ENCODE measurements around the gene ACER3.
"Not testable (repeated sequence)": the region's sequence is repeated elsewhere in the genome, so short reads cannot be mapped to it uniquely, and the experiment has no call there.

The ACER3 gene

DNA sequence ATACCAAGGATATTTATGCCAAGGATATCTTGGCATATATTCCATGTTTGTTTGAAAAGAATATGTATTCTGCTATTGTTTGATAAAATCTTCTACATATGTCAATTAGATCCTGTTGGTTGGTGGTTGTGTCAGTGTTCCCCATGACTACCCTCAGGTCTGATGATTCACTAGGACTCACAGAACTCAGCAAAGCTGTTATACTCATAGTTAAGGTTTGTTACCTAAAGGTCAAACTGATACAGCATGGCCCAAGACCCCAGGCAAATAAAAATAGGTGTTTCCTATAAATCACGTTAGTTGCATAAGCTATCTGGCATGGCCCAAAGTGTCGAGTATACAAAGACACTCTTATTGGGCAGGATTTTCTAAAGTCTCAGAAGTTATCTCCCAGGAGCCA lies 143.2 kb downstream of the ACER3 start:
- no peak for DNase-seq

DNA sequence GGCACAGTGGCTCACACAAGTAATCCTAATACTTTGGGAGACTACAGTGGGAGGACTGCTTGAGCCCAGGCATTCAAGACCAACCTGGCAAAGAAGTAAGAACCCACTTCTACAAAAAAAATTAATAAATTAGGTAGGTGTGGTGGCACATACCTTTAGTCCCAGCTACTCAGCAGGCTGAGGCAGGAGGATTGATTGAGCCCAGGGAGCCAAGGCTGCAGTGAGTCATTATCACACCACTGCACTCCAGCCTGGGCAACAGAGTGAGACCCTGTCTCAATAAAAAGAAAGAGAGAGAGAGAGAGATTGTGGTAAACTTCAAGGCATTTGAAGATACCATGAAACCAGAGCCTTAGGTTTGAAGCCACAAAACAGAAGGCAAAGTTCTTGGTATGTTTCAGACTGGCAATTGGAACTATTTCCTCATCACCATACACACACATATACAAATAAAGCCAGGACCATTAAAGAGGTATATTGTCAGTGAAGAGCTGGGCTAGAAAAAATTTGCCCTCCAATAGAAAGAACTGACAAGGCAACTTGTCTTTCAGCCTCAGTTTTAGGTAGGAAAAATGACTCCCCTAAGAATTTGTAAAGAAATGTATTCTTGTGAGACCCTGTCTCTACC lies 148.9 kb downstream of the ACER3 start:
- DNase-seq, result no peak

DNA sequence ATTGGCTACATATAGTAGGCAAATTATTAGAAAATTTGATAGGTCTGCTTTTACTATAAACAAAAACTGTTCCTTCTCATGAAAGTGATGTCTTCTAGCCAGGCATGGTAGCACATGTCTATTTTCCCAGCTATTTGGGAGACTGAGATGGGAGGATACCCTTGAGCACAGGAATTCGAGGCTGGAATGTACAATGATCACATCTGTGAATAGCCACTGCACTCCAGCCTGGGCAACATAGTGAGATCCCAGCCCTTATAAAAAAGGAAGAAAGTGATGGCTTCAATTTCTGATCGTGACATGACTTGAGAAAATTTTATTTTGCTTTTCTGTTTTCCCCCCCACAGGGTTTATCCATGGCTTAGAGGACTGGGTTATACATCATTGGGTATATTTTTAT lies 154.0 kb downstream of the ACER3 start:
- no peak for DNase-seq

DNA sequence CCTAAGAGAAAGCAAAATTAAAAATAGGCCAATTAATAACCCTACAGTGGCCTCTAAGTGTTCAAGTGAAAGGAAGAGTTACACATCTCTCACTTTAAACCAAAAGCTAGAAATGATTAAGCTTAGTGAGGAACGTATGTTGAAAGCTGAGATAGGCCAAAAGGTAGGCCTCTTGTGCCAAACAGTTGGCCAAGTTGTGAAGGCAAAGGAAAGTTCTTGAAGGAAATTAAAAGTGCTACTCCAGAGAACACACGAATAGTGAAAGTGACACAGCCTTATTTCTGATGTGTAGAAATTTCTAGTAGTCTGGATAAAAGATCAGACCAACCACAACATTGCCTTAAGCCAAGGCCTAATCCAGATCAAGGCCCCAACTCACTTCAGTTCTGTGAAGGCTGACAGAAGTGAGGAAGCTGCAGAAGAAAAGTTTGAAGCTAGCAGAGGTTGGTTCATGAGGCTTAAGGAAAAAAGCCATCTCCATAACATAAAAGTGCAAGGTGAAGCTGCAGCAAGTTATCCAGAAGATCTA lies 157.7 kb downstream of the ACER3 start:
- not testable (repeated sequence) for DNase-seq

DNA sequence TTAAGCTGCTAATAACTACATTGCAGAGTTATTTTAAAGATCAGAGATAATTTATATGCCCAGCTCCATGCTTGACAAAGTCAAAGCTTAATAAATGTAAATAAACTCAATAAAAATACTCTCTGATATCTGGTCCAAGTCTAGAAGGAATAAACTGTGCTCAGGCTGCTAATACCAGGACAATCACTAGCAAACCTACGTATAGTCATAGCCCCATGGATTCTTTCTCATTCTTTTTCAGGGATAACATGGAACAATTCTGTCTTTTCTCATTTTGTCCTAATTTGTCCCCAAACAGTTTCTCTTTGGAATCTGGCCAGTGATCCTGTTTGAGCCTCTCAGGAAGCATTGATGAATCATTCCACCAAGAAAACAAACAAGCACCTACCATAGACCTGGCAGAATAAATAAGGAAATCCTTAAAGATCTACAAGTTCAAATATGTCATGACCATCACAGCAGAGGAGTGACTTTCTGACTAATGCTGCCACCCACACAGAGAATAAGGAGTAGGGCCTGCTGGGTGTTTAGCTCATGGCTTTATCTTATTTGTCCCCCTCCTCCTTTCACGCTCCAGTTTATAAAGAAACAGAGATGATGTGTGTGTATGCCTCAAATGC lies 159.4 kb downstream of the ACER3 start:
- DNase-seq, result no peak

DNA sequence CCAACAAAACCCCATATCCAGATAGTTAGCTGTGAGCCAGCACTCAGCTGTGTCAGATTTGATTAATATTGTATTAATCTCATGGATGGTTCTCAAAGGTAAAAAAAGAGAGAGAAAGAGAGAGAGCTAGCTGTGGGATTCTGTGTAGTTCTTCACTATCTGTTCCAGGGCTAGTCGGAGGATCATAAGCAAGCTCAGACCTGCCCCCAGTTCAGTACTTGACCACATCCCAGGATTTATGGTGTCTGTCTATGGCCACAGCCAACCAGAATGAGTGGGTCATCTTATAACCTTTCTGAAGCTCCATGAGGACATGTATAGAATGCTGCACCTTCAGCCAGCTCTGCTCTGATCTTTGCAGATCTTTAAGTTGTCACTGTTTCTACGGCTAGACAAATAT lies 160.0 kb downstream of the ACER3 start:
- no peak for DNase-seq

DNA sequence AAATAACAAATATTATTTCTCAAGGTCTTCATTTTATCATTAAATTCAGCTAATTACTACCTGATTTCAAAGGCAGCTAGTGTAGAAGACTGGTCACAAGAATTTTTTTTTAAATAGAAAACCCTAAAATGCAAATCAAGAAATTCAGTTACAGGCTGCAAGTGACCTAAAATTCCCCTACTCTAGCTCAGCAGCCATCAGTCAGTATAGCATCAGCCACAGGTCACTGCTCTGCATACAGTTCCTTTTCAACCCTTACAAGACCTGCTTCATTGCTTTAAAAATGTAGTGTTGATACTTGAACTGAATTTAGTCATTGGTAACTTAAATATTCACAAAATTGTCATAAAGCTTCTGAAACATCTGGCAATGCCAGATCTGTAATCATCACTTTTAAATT lies 164.0 kb downstream of the ACER3 start:
- DNase-seq, result no peak

DNA sequence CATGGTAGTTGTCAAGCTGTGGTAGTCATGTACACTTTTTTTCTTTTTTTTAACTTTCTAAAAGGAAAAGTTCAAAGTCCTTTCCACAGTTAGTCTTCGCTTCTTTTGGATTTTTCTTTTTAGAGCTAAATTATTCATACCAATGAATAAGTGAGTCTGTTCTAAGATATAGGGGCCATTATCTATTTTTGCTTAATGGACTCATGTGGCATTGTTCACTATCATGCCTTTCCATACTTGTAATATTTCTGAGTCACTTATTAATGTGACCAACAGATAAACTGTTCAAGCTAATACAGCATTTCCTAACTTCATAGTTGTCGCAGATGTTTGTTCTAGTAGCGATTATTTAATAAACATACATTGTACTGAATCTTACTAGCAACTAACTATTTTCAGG lies 165.5 kb downstream of the ACER3 start:
- no peak for DNase-seq

DNA sequence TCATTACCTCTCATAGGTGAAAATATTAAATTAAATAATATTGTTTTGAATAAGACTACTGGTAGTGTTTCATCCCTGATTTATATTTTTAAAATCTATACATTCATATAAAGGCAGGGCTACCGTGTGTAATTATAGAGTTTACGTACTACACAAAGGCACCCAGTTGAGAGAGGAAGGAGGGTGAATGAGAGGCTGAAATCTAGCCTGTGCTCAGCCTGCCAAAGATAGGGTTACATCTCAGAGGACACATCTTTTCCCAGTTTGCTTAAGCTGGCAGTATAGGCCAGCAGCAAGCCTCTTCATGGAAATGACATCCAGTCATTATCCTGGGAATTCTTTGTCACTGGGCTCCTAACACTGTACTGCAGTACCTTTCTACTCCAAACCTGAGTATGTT lies 166.0 kb downstream of the ACER3 start:
- DNase-seq, result no peak

DNA sequence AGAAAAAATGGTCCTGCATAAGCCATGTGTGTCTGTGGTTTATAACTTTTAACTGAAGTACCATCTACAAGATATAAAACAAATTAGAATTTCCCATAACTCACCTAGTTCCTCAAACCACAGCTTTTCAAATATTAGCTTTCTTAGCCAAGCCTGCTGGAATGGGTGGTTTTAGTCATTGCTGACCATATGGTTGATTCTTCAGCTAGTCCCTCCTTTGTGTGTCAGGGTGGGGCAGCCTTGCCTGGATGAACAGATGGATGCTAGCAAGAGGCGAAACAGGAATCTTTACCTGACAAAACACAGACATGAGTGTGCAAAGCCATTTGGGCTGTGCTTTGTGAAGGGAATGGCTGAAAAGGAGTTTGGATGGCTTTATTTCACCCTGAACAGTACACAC lies 166.6 kb downstream of the ACER3 start:
- DNase-seq, result no peak

DNA sequence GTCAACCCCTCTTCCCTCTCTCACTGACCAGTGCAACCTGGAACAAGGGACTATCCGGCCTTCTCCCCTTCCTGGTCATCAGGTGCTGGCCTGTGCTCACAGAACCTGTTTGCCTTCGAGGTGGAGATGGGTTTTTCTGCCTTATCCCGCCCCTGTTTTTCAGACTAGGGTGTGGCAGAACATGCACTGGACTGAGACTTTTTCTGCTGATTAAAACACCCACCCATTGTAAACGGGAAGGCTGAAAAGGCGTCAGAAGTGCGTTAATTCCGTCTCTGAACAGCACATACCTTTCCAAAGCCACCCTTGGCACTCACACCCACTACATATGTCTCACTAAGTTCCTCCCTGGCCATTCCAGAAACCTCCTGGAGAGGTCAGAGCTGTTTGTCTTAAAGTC lies 169.1 kb downstream of the ACER3 start:
- DNase-seq, result no peak

DNA sequence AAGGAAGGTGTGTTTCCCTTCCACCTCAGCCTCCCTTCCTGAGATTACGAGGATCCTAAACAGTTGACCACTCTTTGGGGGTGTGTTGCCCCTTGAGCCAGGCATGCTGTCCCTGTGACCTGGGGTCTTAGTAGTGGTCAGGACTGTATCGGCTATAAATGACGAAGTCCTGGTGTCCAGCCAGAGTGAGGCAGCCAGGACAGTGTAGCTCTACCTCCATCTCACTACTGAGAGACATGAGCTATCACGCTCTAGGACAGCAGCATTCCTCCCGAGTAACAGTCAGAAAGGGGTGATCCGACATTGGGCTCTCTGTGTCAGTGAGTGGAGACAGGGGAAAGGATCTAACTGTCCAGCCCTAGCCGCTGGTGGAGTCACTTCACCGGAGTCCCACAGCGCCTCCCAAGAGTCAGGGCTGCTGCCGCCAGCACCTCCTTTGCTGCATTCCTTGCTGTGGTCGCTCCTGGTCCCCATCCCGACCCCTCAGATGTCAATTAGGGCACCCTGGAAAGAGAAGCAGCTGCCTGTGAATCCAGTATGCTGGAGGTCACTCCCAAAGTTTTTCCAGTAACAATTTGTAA lies 170.2 kb downstream of the ACER3 start:
- no peak for DNase-seq

DNA sequence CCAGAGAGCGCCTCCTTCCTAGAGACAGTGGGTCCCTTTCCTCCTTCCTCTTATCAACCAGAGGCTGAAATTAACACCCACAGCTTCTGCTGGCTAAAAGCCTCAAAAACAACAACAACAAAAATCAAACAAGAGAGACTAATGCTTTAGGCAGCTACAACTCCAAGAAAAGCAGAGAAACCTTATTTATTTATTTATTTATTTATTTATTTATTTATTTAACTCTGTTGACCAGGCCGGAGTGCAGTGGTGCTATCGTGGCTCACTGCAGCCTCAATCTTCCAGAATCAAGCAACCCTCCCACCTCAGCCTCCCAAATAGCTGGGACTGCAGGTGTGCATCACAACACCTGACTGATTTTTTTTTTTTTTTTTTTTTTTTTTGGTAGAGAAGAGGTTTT lies 170.9 kb downstream of the ACER3 start:
- no peak for DNase-seq

DNA sequence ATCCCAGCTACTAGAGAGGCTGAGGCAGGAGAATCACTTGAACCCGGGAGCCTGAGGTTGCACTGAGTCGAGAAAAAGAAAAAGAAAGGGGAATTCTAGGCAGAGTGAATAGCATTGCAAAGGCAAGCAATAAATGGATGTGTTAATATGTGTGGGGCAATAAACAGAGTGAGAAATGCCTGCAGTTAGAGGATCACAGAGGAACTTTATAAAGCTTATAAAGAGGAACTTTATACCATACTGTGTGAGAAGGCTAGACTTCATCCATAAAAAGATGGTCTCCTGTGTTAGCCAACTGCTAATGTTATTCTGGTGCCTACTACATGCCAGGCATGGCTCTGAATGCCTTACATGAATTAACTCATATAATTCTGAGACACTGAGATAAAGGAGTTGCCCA lies 174.3 kb downstream of the ACER3 start:
- DNase-seq, result no peak

DNA sequence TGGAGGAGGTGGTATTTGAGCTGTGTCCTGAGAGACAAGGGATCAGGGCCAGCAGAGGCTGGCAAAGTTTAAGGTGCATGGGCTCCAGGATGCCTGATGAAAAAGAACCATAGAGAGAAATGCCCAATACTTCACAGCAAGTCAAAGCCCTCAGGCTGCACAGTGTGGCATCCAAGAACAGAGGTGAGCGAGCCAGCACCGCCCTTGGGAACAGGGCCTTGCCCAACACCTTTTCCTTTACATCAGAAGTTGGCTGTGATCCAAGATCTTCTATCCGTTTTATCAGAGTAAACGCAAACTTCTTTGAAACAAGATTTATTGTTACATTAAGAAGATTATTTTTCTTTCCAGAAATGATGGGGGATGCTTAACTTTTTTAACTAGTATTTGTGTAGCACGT lies 174.9 kb downstream of the ACER3 start:
- DNase-seq, result no peak

DNA sequence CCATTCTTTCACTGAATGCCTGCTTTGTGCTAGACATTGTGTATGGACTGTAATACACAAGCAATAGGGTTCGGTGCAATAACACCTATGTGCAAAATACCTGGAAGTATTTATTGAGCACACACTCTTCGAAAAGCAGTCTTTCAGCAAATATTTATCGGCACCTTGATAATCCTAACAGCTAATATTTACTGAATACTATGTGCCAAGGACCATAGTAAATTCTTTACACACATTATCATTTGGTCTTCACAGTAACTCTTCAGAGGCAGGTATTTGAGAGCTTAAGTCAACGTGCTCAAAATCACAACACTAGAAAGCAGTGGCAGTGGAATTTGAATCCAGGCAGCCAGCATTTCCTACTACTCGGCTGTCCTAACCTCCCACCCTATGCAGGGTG lies 175.7 kb downstream of the ACER3 start:
- no peak for DNase-seq

DNA sequence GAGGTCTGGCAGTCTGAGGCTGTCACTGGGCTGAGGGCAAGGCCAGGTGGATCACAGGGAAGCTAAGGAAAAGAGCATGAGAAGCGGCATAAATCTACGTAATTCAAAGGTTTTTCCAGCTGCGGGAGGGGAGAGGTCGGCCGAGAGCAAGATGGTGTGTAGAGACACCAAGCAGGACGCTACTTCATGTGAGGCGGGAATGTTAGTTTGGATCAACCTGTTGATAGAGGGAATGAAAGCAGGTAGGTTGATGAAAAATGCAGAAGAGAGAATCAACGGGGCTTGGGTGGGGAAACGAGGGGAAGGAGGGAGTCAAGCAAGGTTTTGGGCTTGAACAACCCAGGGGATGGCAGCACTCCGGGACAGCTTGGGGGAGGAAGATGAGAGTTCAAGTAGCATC lies 176.3 kb downstream of the ACER3 start:
- no peak for DNase-seq

DNA sequence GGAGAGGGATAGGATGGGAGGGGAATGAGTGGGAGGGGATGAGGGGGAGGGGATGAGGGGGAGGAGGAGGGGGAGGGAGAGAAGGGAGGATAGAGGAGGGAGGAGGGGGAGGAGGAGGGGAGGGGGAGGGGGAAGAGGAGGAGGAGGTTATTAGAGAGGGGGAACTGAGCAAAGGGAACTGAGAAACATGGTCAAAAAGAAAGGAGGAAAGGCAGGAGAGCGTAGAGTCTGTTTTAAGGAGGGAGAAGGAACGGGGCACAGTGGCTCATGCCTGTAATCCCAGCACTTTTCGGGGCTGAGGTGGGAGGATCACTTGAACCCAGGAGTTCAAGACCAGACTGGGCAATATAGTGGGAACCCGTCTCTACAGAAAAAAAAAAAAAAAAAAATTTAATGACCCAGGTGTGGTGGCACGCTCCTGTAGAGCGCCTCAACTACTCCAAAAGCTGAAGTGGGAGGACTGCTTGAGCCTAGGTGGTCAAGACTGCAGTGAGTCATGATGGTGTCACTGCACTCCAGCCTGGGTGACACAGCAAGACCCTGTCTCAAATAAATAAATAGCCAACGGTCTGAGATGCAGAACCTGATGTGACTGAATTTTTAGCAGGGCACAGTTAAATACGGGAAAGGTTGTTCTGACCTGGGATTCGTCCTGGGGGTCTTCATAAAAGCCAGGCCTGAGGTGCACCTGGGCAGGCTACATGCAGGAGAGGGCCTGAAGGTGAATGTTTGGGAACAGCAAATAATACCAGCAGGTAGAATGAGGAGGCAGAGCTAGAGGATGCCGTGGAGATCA lies 177.5 kb downstream of the ACER3 start:
- DNase-seq, result no peak

DNA sequence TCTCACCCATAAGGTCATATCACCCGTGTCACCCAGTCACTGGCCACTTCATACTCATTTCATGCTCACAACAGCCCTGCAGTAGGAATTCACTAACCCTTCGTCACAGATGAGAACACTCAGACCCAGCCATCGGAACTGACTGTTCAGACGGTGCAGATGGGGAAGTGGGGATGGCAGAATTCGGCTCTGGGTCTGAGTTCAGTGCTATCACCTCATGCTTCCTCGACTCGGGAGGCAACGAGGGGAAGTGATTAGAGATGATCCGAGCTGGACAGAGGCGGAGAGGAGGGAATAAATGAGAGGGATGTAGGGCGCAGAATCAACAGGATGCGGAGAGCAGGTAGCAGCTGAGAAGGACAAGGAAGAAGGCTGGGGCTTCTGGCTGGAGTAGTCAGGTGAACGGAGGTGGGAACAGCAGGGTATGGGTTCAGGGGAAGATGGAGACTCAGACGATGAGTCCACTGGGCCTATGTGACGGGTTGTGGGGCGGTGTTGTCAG lies 178.2 kb downstream of the ACER3 start:
- no peak for DNase-seq

DNA sequence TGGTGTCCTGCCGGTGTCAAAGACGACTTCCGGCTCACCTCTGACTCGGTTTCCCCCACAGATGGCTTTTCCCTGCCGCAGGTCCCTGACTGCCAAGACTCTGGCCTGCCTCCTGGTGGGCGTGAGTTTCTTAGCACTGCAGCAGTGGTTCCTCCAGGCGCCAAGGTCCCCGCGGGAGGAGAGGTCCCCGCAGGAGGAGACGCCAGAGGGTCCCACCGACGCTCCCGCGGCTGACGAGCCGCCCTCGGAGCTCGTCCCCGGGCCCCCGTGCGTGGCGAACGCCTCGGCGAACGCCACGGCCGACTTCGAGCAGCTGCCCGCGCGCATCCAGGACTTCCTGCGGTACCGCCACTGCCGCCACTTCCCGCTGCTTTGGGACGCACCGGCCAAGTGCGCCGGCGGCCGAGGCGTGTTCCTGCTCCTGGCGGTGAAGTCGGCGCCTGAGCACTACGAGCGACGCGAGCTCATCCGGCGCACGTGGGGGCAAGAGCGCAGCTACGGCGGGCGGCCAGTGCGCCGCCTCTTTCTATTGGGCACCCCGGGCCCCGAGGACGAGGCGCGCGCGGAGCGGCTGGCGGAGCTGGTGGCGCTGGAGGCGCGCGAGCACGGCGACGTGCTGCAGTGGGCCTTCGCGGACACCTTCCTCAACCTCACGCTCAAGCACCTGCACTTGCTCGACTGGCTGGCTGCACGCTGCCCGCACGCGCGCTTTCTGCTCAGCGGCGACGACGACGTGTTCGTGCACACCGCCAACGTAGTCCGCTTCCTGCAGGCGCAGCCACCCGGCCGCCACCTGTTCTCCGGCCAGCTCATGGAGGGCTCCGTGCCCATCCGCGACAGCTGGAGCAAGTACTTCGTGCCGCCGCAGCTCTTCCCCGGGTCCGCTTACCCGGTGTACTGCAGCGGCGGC lies 179.0 kb downstream of the ACER3 start:
- DNase-seq, result peak; percentile 13

DNA sequence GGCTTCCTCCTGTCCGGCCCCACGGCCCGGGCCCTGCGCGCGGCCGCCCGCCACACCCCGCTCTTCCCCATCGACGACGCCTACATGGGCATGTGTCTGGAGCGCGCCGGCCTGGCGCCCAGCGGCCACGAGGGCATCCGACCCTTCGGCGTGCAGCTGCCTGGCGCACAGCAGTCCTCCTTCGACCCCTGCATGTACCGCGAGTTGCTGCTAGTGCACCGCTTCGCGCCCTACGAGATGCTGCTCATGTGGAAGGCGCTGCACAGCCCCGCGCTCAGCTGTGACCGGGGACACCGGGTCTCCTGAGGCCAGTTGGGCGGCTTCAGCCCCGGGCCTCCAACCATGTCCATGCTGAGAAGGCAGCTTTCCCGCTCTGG lies 179.7 kb downstream of the ACER3 start:
- no peak for DNase-seq

DNA sequence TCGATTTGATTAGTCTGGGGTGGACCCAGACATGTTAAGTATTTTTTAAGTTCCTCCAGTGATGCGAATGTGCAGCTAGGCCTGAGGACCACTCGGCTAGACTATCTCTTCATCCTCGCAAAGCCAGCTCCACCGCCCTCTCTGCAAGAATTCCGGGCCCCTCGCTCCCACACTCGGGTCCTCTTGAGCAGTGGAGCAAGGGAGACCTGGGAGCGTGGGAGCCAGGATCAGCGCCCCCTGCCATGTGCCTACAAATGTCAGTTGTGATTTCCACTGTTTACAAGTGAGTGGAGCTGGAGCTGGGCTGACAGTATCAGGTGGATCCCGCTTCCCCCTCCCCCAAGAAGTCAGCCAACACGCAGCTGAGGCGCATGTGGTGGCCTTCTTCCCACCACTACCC lies 180.2 kb downstream of the ACER3 start:
- DNase-seq, result no peak
